ENCODE measurements around the gene FBXL17.

DNA sequence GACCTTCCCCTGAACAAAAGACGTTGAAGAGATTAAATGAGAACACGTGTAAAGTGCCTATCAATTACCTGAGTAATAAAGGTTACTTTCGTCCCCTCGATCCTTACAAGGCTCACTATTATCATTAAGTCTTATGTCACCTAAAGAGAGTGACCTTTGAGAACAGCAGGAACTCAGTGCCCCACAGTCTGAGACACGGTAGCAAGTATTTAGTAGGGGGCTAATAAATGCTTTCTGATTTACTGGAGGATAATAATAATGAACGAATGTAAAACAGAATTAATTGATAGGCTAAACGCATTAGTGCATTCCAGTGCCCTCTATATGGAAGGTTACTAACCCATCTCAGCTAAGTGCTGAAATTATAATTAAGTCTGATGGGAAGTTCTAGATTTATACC, 199.9 kb downstream of the FBXL17 start:
- TF ChIP-seq, protein P1, sequence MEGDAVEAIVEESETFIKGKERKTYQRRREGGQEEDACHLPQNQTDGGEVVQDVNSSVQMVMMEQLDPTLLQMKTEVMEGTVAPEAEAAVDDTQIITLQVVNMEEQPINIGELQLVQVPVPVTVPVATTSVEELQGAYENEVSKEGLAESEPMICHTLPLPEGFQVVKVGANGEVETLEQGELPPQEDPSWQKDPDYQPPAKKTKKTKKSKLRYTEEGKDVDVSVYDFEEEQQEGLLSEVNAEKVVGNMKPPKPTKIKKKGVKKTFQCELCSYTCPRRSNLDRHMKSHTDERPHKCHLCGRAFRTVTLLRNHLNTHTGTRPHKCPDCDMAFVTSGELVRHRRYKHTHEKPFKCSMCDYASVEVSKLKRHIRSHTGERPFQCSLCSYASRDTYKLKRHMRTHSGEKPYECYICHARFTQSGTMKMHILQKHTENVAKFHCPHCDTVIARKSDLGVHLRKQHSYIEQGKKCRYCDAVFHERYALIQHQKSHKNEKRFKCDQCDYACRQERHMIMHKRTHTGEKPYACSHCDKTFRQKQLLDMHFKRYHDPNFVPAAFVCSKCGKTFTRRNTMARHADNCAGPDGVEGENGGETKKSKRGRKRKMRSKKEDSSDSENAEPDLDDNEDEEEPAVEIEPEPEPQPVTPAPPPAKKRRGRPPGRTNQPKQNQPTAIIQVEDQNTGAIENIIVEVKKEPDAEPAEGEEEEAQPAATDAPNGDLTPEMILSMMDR (IDR thresholded peaks at IDR 0.05), result no peak
- TF ChIP-seq ZFX (IDR thresholded peaks at IDR 0.05; ENCODE audit: borderline replicate concordance), result no peak

Data from 22Rv1 (cell line).